ENCODE data around the gene HHAT. TPM values are rescaled to one million over a fixed set of nuclear protein-coding genes. Genes with fewer than 3 reads are reported as not detected.

The HHAT gene
- polyA plus RNA-seq, 1 donor from 2014 or later, result 5.3 TPM

- Histone ChIP-seq H4K20me1 (ENCODE audit: insufficient read depth) (no peaks in the 10 kb centered on the region), H3K79me2 (replicated peaks; ENCODE audit: insufficient read depth, low read length) (no peaks in the 10 kb centered on the region), H3K9me2 (ENCODE audit: insufficient read depth, low read length) (no peaks in the 10 kb centered on the region), H3K4me2 (ENCODE audit: low read length) (no peak overlapping the region), H3K9me3 (ENCODE audit: low read length) (no peaks in the 10 kb centered on the region), H3F3A (ENCODE audit: insufficient read depth, low read length, poor library complexity, severe bottlenecking) (no peaks in the 10 kb centered on the region), H2AFZ (ENCODE audit: low read depth, low read length) (no peak overlapping the region), H3K27ac (ENCODE audit: low read length) (no peak overlapping the region), H3K36me3 (ENCODE audit: insufficient read depth, low read length) (no peaks in the 10 kb centered on the region), H3K9ac (ENCODE audit: low read length) (no peak overlapping the region), H3K27me3 (ENCODE audit: insufficient read depth, low read depth, low read length) (no peaks in the 10 kb centered on the region), H3K4me3 (ENCODE audit: low read length) (no peak overlapping the region)
- TF ChIP-seq RAD21 (conservative IDR thresholded peaks at IDR 0.05) (no peak), REST (IDR thresholded peaks at IDR 0.05; ENCODE audit: borderline replicate concordance) (no peak), EP300 (conservative IDR thresholded peaks at IDR 0.05; ENCODE audit: poor library complexity, severe bottlenecking) (no peak)
Observed at GRCh38 chr1:210691039-210691610, 362.4 kb downstream of the HHAT start.

DNA sequence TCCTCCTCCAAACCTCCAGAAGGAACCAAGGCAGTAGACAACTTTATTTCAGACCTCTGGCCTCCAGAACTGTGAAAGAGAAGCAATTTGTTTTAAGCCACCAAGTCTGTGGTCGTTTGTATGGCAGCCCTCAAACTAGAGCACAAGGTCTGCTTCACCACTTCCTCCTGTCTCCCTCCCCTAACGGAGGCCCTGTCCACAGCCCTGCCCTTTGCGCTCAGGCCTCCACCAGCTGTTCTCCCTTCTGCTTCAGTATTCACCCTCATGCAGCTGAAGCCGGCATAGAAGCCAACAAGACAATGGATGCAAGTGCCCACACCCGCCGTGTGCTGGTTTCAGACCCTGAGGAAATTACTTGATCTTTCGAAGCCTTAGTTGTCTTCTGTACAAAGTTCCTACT lies 364.1 kb downstream of the HHAT start:
- Histone ChIP-seq H4K20me1 (ENCODE audit: insufficient read depth) (no peaks in the 10 kb centered on the region), H3K4me2 (ENCODE audit: low read length) (no peak overlapping the region), H3K9ac (ENCODE audit: low read length) (no peak overlapping the region), H3K27ac (ENCODE audit: low read length) (no peak overlapping the region), H3K79me2 (replicated peaks; ENCODE audit: insufficient read depth, low read length) (no peaks in the 10 kb centered on the region), H3F3A (ENCODE audit: insufficient read depth, low read length, poor library complexity, severe bottlenecking) (no peaks in the 10 kb centered on the region), H2AFZ (ENCODE audit: low read depth, low read length) (no peak overlapping the region), H3K27me3 (ENCODE audit: insufficient read depth, low read depth, low read length) (no peaks in the 10 kb centered on the region), H3K4me3 (ENCODE audit: low read length) (no peak overlapping the region), H3K9me2 (ENCODE audit: insufficient read depth, low read length) (no peaks in the 10 kb centered on the region), H3K9me3 (ENCODE audit: low read length) (no peaks in the 10 kb centered on the region), H3K36me3 (ENCODE audit: insufficient read depth, low read length) (no peaks in the 10 kb centered on the region)
- no peak for TF ChIP-seq REST (IDR thresholded peaks at IDR 0.05; ENCODE audit: borderline replicate concordance)
- no peak for TF ChIP-seq RAD21 (conservative IDR thresholded peaks at IDR 0.05)
- TF ChIP-seq POLR2AphosphoS5 (IDR thresholded peaks at IDR 0.05), result no peak
- TF ChIP-seq TAF1 (IDR thresholded peaks at IDR 0.05; ENCODE audit: low read depth), result no peak
- TF ChIP-seq EZH2 (IDR thresholded peaks at IDR 0.05; ENCODE audit: borderline replicate concordance, insufficient read depth, low read length, poor library complexity, severe bottlenecking), result no peak
- TF ChIP-seq MXI1 (conservative IDR thresholded peaks at IDR 0.05; ENCODE audit: poor library complexity, severe bottlenecking), result no peak
- TF ChIP-seq, protein P1, sequence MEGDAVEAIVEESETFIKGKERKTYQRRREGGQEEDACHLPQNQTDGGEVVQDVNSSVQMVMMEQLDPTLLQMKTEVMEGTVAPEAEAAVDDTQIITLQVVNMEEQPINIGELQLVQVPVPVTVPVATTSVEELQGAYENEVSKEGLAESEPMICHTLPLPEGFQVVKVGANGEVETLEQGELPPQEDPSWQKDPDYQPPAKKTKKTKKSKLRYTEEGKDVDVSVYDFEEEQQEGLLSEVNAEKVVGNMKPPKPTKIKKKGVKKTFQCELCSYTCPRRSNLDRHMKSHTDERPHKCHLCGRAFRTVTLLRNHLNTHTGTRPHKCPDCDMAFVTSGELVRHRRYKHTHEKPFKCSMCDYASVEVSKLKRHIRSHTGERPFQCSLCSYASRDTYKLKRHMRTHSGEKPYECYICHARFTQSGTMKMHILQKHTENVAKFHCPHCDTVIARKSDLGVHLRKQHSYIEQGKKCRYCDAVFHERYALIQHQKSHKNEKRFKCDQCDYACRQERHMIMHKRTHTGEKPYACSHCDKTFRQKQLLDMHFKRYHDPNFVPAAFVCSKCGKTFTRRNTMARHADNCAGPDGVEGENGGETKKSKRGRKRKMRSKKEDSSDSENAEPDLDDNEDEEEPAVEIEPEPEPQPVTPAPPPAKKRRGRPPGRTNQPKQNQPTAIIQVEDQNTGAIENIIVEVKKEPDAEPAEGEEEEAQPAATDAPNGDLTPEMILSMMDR (IDR thresholded peaks at IDR 0.05; ENCODE audit: poor library complexity, severe bottlenecking), result no peak
- TF ChIP-seq EP300 (conservative IDR thresholded peaks at IDR 0.05; ENCODE audit: poor library complexity, severe bottlenecking), result no peak
- no peak for TF ChIP-seq SMC3 (conservative IDR thresholded peaks at IDR 0.05; ENCODE audit: poor library complexity)
